HL-60 (cell line): ENCODE data around the gene RHOJ.

Experiments used
- POLR2AphosphoS5 ChIP-seq: IDR thresholded peaks from 2 replicates; pipeline ENCODE4 v1.6.1; 2012; ENCODE audit warnings: low read depth
- TF ChIP-seq, protein P1 (sequence below): IDR thresholded peaks from one replicate; pipeline ENCODE4 v1.5.1; 2011; ENCODE audit warnings: low read length, control low read depth, inconsistent platforms; ENCODE audit not compliant: insufficient read depth

DNA sequence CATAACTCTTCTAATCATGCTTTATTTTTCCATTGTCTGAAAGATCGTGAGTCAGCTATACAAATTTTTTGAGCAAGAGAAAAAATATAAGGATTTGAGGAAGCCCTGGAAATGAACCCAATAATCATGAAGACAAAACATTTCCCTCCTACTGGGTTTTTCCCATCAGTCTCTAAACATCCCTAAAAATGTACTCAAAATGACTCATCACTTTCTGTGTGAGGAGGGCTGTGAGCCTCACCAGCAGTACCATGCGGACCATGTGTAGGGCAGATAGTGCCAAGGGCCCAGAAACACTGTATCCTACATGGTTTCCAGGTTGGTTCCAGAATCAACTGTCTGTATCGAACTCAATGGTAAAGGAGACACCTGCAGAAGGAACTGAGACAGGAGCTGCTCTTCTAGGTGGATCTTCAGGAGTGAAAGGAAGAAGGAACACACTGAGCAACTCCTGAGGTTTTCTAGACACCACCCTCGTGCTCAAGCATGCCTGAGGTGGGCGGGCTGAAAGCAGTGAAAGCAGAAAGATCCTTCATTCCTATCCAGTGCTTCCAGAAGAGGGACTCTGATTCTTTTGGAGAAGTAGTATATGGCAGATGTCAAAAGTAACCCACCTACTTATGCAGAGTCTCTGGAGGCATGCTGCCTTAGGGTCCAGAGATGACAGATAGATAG lies 48.6 kb upstream of the RHOJ start:
- TF ChIP-seq, protein P1, sequence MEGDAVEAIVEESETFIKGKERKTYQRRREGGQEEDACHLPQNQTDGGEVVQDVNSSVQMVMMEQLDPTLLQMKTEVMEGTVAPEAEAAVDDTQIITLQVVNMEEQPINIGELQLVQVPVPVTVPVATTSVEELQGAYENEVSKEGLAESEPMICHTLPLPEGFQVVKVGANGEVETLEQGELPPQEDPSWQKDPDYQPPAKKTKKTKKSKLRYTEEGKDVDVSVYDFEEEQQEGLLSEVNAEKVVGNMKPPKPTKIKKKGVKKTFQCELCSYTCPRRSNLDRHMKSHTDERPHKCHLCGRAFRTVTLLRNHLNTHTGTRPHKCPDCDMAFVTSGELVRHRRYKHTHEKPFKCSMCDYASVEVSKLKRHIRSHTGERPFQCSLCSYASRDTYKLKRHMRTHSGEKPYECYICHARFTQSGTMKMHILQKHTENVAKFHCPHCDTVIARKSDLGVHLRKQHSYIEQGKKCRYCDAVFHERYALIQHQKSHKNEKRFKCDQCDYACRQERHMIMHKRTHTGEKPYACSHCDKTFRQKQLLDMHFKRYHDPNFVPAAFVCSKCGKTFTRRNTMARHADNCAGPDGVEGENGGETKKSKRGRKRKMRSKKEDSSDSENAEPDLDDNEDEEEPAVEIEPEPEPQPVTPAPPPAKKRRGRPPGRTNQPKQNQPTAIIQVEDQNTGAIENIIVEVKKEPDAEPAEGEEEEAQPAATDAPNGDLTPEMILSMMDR: no peak
- TF ChIP-seq POLR2AphosphoS5: no peak
